Tibial nerve (tissue), 4 donors: ENCODE measurements around the gene DAP3.

Source experiments
- CTCF ChIP-seq, 5 experiments: fragments of 200-600 bp in 3 of 5; fragments of 450-650 bp in 2 of 5; sonication (generic) in 3 of 5; IDR thresholded peaks; one replicate each; pipeline ENCODE4 v1.5.1; 2016 to 2019; ENCODE audit warnings: antibody characterized with exemption in 5 of 5, mild to moderate bottlenecking in 3 of 5, moderate library complexity in 2 of 5
- EP300 ChIP-seq, 2 donors: sonication (generic); formaldehyde crosslinking; IDR thresholded peaks; one replicate each; pipeline ENCODE4 v1.6.1; 2017; ENCODE audit warnings: antibody characterized with exemption in 2 of 2, mild to moderate bottlenecking in 1 of 2
- POLR2A ChIP-seq, 2 donors: fragments of 450-650 bp; IDR thresholded peaks; one replicate each; pipeline ENCODE4 v1.6.1; 2017; ENCODE audit warnings: antibody characterized with exemption in 2 of 2, mild to moderate bottlenecking in 2 of 2, moderate library complexity in 2 of 2

- no peak for TF ChIP-seq CTCF (IDR thresholded peaks at IDR 0.05)
- no peak for TF ChIP-seq POLR2A (IDR thresholded peaks at IDR 0.05)
- no peak for TF ChIP-seq EP300 (IDR thresholded peaks at IDR 0.05)
These were observed 38.6 kb upstream of the DAP3 start for GRCh38 chr1:155650231-155650757.
